ENCODE data around the gene GUK1. TPM values are rescaled to one million over a fixed set of nuclear protein-coding genes. Genes with fewer than 3 reads are reported as not detected.

Gene GUK1
- total RNA-seq, 1 experiment from 2014 or later, result 111 TPM

DNA sequence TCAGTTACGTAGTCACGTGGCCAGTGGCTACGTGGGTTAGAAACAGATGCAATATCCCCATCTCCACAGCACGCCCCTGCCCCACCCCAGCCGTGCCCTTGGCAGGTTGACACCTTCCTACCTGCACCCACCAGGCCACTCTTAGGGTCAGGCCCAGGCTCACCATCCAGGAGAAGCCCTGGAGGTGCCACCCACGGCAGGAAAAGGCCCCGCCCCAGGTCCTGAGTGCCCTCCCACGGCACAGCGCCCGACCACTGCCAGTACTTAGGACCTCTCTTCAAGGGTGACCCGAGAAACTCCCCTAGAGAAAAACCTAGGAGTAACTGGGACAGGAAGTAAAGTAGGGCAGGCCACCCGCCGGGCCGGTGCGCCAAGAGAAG, 38.5 kb upstream of the GUK1 start:
- ATAC-seq (no peak), DNase-seq (ENCODE audit: low spot score) (no peak)
- no peak for TF ChIP-seq NR3C1 (CRISPR knock-in tag; conservative IDR thresholded peaks at IDR 0.05; ENCODE audit: low read depth)
- TF ChIP-seq, protein P1, sequence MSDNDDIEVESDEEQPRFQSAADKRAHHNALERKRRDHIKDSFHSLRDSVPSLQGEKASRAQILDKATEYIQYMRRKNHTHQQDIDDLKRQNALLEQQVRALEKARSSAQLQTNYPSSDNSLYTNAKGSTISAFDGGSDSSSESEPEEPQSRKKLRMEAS (CRISPR knock-in tag; IDR thresholded peaks at IDR 0.05), result no peak
- TF ChIP-seq ETV6 (CRISPR knock-in tag; IDR thresholded peaks at IDR 0.05), result no peak
- TF ChIP-seq ESRRA (CRISPR knock-in tag; IDR thresholded peaks at IDR 0.05; ENCODE audit: borderline replicate concordance), result no peak
- TF ChIP-seq, protein P2, sequence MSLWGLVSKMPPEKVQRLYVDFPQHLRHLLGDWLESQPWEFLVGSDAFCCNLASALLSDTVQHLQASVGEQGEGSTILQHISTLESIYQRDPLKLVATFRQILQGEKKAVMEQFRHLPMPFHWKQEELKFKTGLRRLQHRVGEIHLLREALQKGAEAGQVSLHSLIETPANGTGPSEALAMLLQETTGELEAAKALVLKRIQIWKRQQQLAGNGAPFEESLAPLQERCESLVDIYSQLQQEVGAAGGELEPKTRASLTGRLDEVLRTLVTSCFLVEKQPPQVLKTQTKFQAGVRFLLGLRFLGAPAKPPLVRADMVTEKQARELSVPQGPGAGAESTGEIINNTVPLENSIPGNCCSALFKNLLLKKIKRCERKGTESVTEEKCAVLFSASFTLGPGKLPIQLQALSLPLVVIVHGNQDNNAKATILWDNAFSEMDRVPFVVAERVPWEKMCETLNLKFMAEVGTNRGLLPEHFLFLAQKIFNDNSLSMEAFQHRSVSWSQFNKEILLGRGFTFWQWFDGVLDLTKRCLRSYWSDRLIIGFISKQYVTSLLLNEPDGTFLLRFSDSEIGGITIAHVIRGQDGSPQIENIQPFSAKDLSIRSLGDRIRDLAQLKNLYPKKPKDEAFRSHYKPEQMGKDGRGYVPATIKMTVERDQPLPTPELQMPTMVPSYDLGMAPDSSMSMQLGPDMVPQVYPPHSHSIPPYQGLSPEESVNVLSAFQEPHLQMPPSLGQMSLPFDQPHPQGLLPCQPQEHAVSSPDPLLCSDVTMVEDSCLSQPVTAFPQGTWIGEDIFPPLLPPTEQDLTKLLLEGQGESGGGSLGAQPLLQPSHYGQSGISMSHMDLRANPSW (CRISPR knock-in tag; conservative IDR thresholded peaks at IDR 0.05; ENCODE audit: low read depth), result no peak
- TF ChIP-seq, protein P3, sequence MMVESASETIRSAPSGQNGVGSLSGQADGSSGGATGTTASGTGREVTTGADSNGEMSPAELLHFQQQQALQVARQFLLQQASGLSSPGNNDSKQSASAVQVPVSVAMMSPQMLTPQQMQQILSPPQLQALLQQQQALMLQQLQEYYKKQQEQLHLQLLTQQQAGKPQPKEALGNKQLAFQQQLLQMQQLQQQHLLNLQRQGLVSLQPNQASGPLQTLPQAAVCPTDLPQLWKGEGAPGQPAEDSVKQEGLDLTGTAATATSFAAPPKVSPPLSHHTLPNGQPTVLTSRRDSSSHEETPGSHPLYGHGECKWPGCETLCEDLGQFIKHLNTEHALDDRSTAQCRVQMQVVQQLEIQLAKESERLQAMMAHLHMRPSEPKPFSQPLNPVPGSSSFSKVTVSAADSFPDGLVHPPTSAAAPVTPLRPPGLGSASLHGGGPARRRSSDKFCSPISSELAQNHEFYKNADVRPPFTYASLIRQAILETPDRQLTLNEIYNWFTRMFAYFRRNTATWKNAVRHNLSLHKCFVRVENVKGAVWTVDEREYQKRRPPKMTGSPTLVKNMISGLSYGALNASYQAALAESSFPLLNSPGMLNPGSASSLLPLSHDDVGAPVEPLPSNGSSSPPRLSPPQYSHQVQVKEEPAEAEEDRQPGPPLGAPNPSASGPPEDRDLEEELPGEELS (CRISPR knock-in tag; IDR thresholded peaks at IDR 0.05), result no peak
- TF ChIP-seq NR2C2 (CRISPR knock-in tag; IDR thresholded peaks at IDR 0.05), result no peak
- no peak for TF ChIP-seq NFE2L1 (CRISPR knock-in tag; IDR thresholded peaks at IDR 0.05)
- TF ChIP-seq, protein P4, sequence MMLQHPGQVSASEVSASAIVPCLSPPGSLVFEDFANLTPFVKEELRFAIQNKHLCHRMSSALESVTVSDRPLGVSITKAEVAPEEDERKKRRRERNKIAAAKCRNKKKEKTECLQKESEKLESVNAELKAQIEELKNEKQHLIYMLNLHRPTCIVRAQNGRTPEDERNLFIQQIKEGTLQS (CRISPR knock-in tag; conservative IDR thresholded peaks at IDR 0.05), result no peak
- no peak for TF ChIP-seq TEAD1 (CRISPR knock-in tag; IDR thresholded peaks at IDR 0.05)
- POLR2A ChIA-PET, result interaction anchor here (0.6 kb wide), 1 partner anchor 357 kb away, joined by 3 read pairs; a partner anchor contains a TSS
- Mint-ChIP-seq H3K9me3 (no peaks in the 10 kb centered on the region), H3K4me3 (peak overlapping the region; percentile 50), H3K4me1 (peaks cover 13% of the 10 kb centered on the region), H3K27ac (no peak overlapping the region), H3K27me3 (ENCODE audit: low read depth) (peaks cover 5% of the 10 kb centered on the region; the same call in 1 of the 2 replicates), H3K36me3 (peaks cover 33% of the 10 kb centered on the region)
- CTCF ChIA-PET, result interaction anchor here (0.7 to 1.5 kb wide), 4 partner anchors 20 to 103 kb away, joined by 3 to 14 read pairs (median 7); no protein-coding TSS in a partner anchor

DNA sequence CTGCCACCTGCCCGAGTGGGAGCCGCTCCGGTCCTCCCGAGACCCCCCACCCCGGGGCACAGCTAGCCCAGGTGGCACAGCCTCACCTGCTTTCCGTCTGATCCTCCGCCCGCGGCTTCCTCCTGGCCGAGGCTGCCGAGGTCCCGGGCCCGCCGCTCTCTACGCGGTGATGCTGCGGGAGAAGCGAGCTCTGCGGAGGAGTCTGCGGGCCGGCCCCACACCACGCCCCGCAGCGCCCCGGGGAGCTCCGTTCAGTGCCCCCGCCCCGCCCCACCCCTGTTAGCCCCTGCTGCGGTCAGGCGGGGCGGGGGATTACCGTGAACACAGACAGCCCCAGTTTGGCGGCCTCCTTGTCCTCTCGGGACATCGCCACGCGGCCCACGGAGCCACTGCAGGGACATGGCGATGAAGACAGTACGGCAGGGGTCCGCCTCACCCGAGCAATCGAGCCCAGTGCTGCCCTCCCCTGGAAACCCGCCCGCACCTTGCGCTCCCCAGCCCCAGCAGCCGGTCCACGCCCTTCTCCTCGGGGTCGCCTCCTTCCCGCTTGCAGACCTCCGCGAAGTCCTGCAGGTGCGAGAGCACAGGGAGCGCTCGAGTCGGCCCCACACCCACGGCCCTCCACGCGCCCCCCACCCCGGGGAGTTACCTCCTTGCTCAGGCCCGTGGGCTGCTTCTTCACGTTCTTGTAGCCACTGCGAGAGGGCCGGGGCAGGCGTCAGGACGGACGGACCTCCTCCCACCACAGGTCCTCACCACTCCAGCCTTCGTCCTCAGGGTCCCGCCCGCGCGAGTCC, 37.9 kb upstream of the GUK1 start:
- ATAC-seq (peak; percentile 38), DNase-seq (ENCODE audit: low spot score) (peak; percentile 51)
- H3K36me3 Mint-ChIP-seq, result peaks cover 38% of the 10 kb centered on the region
- no peaks in the 10 kb centered on the region for H3K9me3 Mint-ChIP-seq
- no peak overlapping the region for H3K27ac Mint-ChIP-seq
- H3K4me1 Mint-ChIP-seq, result peaks cover 13% of the 10 kb centered on the region
- ChIA-PET POLR2A (interaction anchor here (0.6 kb wide), 1 partner anchor 356 kb away, joined by 3 read pairs; a partner anchor contains a TSS), CTCF (interaction anchor here (0.7 to 1.5 kb wide), 4 partner anchors 20 to 103 kb away, joined by 3 to 14 read pairs (median 7); no protein-coding TSS in a partner anchor)
- peaks cover 5% of the 10 kb centered on the region; the same call in 1 of the 2 replicates for H3K27me3 Mint-ChIP-seq (ENCODE audit: low read depth)
- H3K4me3 Mint-ChIP-seq, result peak overlapping the region; percentile 90
- TF ChIP-seq, protein P5, sequence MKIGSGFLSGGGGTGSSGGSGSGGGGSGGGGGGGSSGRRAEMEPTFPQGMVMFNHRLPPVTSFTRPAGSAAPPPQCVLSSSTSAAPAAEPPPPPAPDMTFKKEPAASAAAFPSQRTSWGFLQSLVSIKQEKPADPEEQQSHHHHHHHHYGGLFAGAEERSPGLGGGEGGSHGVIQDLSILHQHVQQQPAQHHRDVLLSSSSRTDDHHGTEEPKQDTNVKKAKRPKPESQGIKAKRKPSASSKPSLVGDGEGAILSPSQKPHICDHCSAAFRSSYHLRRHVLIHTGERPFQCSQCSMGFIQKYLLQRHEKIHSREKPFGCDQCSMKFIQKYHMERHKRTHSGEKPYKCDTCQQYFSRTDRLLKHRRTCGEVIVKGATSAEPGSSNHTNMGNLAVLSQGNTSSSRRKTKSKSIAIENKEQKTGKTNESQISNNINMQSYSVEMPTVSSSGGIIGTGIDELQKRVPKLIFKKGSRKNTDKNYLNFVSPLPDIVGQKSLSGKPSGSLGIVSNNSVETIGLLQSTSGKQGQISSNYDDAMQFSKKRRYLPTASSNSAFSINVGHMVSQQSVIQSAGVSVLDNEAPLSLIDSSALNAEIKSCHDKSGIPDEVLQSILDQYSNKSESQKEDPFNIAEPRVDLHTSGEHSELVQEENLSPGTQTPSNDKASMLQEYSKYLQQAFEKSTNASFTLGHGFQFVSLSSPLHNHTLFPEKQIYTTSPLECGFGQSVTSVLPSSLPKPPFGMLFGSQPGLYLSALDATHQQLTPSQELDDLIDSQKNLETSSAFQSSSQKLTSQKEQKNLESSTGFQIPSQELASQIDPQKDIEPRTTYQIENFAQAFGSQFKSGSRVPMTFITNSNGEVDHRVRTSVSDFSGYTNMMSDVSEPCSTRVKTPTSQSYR (CRISPR knock-in tag; IDR thresholded peaks at IDR 0.05), result no peak
- TF ChIP-seq ELF4 (CRISPR knock-in tag; IDR thresholded peaks at IDR 0.05; ENCODE audit: low read depth) (no peak), NR1H2 (CRISPR knock-in tag; IDR thresholded peaks at IDR 0.05) (no peak), FOXK1 (CRISPR knock-in tag; IDR thresholded peaks at IDR 0.05) (0 out of 2 replicates have a peak, but pooled peaks have one; percentile 24), FOXP1 (CRISPR knock-in tag; IDR thresholded peaks at IDR 0.05; ENCODE audit: borderline replicate concordance) (0 out of 2 replicates have a peak, but pooled peaks have one; percentile 11), JUN (CRISPR knock-in tag; IDR thresholded peaks at IDR 0.05) (no peak), ZNF219 (CRISPR knock-in tag; IDR thresholded peaks at IDR 0.05; ENCODE audit: borderline replicate concordance) (no peak), SP1 (CRISPR knock-in tag; conservative IDR thresholded peaks at IDR 0.05) (0 out of 2 replicates have a peak, but pooled peaks have one; percentile 23)
- TF ChIP-seq, protein P6, sequence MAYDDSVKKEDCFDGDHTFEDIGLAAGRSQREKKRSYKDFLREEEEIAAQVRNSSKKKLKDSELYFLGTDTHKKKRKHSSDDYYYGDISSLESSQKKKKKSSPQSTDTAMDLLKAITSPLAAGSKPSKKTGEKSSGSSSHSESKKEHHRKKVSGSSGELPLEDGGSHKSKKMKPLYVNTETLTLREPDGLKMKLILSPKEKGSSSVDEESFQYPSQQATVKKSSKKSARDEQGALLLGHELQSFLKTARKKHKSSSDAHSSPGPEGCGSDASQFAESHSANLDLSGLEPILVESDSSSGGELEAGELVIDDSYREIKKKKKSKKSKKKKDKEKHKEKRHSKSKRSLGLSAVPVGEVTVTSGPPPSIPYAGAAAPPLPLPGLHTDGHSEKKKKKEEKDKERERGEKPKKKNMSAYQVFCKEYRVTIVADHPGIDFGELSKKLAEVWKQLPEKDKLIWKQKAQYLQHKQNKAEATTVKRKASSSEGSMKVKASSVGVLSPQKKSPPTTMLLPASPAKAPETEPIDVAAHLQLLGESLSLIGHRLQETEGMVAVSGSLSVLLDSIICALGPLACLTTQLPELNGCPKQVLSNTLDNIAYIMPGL (CRISPR knock-in tag; IDR thresholded peaks at IDR 0.05), result no peak; the same call in 1 of the 2 replicates
- TF ChIP-seq, protein P7, sequence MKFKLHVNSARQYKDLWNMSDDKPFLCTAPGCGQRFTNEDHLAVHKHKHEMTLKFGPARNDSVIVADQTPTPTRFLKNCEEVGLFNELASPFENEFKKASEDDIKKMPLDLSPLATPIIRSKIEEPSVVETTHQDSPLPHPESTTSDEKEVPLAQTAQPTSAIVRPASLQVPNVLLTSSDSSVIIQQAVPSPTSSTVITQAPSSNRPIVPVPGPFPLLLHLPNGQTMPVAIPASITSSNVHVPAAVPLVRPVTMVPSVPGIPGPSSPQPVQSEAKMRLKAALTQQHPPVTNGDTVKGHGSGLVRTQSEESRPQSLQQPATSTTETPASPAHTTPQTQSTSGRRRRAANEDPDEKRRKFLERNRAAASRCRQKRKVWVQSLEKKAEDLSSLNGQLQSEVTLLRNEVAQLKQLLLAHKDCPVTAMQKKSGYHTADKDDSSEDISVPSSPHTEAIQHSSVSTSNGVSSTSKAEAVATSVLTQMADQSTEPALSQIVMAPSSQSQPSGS (CRISPR knock-in tag; IDR thresholded peaks at IDR 0.05; ENCODE audit: borderline replicate concordance, low read depth), result no peak
